Progenitor cell of endocrine pancreas (in vitro differentiated cells): ENCODE results near the gene RBFOX2. TPM values are rescaled to one million over a fixed set of nuclear protein-coding genes. Genes with fewer than 3 reads are reported as not detected.
A peak's percentile ranks its signal among the peaks of the same experiment; 100 is the strongest.

Source experiments
- DNase-seq: peaks from one replicate; pipeline ENCODE4 v3.0.0; 2021; ENCODE audit warnings: low spot score; ENCODE audit not compliant: unreplicated experiment
- H3K27ac Mint-ChIP-seq: 2 replicates; pipeline ENCODE4 v1.8.0; 2021; ENCODE audit warnings: mild to moderate bottlenecking, moderate library complexity, mixed read lengths
- H3K27me3 Mint-ChIP-seq: 2 replicates; pipeline ENCODE4 v1.8.0; 2021; ENCODE audit warnings: mixed read lengths
- H3K36me3 Mint-ChIP-seq: 2 replicates; pipeline ENCODE4 v1.8.0; 2022; ENCODE audit warnings: mixed read lengths; ENCODE audit not compliant: insufficient read depth
- H3K4me1 Mint-ChIP-seq: 2 replicates; pipeline ENCODE4 v1.8.0; 2021; ENCODE audit warnings: low read depth, mixed read lengths
- H3K4me3 Mint-ChIP-seq: 2 replicates; pipeline ENCODE4 v1.8.0; 2021; ENCODE audit warnings: low read depth, mild to moderate bottlenecking, moderate library complexity, mixed read lengths
- H3K9me3 Mint-ChIP-seq: 2 replicates; pipeline ENCODE4 v1.8.0; 2021; ENCODE audit warnings: low read depth, mixed read lengths
- CTCF ChIP-seq: fragments of 200-600 bp; sonication (generic); IDR thresholded peaks from one replicate; pipeline ENCODE4 v1.5.0; 2021; ENCODE audit warnings: antibody characterized with exemption, mild to moderate bottlenecking; ENCODE audit not compliant: unreplicated experiment
- total RNA-seq: library from RNA; stranded (reverse); gene quantifications from 2 replicates; pipeline ENCODE4 v1.2.1, GENCODE V29; 2021

Gene RBFOX2
- total RNA-seq, 1 donor from 2014 or later, result 140 TPM

GRCh38 chr22:35868938-35869337, 159.7 kb downstream of the RBFOX2 start:
- H3K27ac Mint-ChIP-seq, result no peak overlapping the region
- TF ChIP-seq CTCF, result no peak
- H3K4me3 Mint-ChIP-seq, result no peak overlapping the region
- peaks cover 12% of the 10 kb centered on the region for H3K4me1 Mint-ChIP-seq
- H3K36me3 Mint-ChIP-seq, result no peaks in the 10 kb centered on the region
- no peaks in the 10 kb centered on the region for H3K9me3 Mint-ChIP-seq
- H3K27me3 Mint-ChIP-seq, result no peaks in the 10 kb centered on the region
- no peak for DNase-seq

GRCh38 chr22:35866651-35867050, 162.0 kb downstream of the RBFOX2 start:
- Mint-ChIP-seq H3K9me3 (no peaks in the 10 kb centered on the region), H3K27ac (peak overlapping the region; percentile 52), H3K27me3 (no peaks in the 10 kb centered on the region), H3K4me1 (peaks cover 21% of the 10 kb centered on the region), H3K36me3 (no peaks in the 10 kb centered on the region), H3K4me3 (no peak overlapping the region)
- TF ChIP-seq CTCF, result no peak
- DNase-seq, result no peak

DNA sequence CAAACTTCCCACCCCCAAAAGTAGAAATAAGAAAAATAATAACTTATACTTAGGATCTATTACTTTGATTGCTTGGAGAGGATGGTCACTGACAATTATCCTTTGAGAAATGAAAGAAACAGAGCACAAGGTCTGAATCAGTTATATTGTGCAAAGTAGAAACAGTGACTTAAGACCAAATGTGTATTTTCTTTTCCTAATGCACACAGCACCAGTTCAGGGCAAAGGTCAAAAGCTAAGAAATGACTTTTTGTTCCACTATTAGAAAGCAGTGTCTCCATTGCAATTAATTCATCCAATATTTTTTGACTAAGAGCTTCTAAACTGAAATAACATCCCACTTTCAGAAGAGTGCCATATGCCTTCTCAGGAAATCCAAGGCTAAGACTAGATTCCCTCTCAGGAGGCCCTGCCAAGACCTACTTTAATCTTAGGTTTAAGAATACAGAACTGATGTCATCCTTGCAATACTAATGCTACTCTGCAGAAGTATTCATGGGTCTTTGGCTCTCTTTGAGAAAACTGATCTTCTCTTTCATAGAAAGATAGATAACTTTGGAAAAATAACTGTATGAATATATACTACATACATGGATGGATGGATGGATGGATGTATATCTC, 164.0 kb downstream of the RBFOX2 start:
- no peaks in the 10 kb centered on the region for H3K9me3 Mint-ChIP-seq
- no peak overlapping the region for H3K27ac Mint-ChIP-seq
- no peak for DNase-seq
- no peaks in the 10 kb centered on the region for H3K27me3 Mint-ChIP-seq
- TF ChIP-seq CTCF, result no peak
- H3K36me3 Mint-ChIP-seq, result no peaks in the 10 kb centered on the region
- H3K4me3 Mint-ChIP-seq, result no peak overlapping the region
- H3K4me1 Mint-ChIP-seq, result peaks cover 21% of the 10 kb centered on the region

DNA sequence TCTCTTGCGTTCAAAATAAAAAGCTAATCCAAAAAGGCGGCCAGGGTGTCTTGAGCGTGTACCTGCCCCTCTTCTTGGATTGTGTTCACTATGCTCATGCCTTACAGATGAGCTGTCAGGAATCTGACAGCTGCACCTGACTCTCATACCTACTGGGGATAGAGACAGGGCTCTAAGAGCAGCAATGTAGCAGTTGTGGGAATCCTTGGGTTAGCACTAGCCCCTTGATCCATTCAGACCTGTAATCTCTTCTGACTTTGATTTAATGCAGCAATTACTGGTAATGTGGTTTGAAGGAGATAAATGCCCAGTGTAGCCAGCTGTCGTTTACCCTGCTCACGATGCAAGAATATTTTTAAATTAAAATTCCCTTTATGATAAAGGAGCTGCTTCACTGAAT, 165.2 kb downstream of the RBFOX2 start:
- no peak for TF ChIP-seq CTCF
- peak overlapping the region; percentile 71 for H3K27ac Mint-ChIP-seq
- no peaks in the 10 kb centered on the region for H3K9me3 Mint-ChIP-seq
- H3K27me3 Mint-ChIP-seq, result no peaks in the 10 kb centered on the region
- no peak overlapping the region for H3K4me3 Mint-ChIP-seq
- peaks cover 16% of the 10 kb centered on the region for H3K4me1 Mint-ChIP-seq
- no peak for DNase-seq
- H3K36me3 Mint-ChIP-seq, result no peaks in the 10 kb centered on the region

DNA sequence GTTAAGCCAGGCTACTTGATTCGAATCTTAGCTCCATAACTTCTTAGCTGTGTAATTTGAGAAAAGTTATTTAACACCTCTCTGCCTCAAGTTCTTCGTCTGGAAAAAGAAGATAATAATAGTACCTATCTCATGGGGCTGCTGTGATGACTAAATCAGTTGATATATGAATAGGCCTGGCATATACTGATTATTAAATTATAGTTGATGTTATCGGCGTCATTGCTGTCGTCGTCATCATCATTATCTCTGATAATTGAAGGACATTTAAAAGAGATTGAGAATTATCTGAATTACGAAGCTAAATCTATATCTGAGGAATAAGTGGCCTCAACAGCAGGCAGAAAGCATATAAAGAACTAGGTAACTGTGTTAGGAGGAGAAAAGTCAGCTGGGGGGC, 165.9 kb downstream of the RBFOX2 start:
- H3K27me3 Mint-ChIP-seq, result no peaks in the 10 kb centered on the region
- no peaks in the 10 kb centered on the region for H3K36me3 Mint-ChIP-seq
- peaks cover 16% of the 10 kb centered on the region for H3K4me1 Mint-ChIP-seq
- no peak for TF ChIP-seq CTCF
- H3K4me3 Mint-ChIP-seq, result no peak overlapping the region
- no peak for DNase-seq
- H3K9me3 Mint-ChIP-seq, result no peaks in the 10 kb centered on the region
- no peak overlapping the region for H3K27ac Mint-ChIP-seq
